Endometrial microvascular endothelial cells (primary cell): ENCODE measurements around the gene IGF1R. TPM values are rescaled to one million over a fixed set of nuclear protein-coding genes. Genes with fewer than 3 reads are reported as not detected.

Experiments
- in situ Hi-C: cut with HindIII; loops from 2 replicates; pipeline ENCODE4 v1.10.0; 2017; ENCODE audit warnings: low sequenced_read_pairs, low pct_unique_long_range_greater_than_20kb; ENCODE audit errors: inconsistent ontology term
- total RNA-seq: library from RNA; depleted of rRNA; stranded (reverse); fragments of >200 nt; gene quantifications from one replicate; pipeline ENCODE4 v1.2.3, GENCODE V29; 2015; ENCODE audit errors: inconsistent ontology term

IGF1R gene
- total RNA-seq, 1 donor from 2014 or later = 28.8 TPM

- in situ Hi-C loops = no loop called here
These were observed 151.4 kb downstream of the IGF1R start for GRCh38 chr15:98799461-98800390.

DNA sequence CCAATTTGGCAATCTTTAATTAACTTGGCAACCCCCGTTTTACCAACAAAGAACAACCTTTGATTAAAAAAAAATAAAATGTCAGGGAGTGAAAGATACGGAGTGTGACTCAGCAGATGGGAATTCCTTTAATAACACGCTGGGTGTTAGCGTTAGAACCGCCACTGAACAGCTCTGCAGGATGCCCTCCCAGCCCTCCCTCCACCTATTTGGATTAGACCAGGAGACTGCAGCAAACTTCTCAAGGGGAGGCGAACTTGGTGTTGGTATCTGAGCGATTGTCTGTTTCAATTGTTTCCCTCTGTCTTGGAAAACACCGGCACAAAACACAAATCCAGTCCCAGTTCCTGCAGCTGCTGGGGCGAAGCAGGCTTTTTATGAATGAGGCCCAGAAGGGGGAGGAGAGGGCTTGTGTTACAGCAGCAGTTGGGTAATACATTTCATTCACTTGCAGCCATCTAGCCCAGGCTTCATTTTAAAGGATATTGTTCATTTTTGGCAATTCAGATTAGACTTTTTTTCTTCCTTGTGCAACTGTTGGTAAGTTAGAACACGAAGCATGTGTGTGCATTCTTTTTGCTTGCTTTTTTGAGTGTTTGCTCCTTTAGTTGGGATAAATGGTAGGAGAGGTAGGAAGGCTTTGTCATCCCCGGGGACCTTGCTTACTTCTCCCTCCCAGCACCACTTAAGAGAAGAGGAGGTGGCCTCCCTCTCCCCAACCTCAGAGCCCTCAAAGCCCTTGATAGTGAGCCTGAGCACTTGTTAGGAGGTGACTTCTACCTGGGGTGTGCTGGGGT, 152.3 kb downstream of the IGF1R start:
- in situ Hi-C loops = no loop called here

DNA sequence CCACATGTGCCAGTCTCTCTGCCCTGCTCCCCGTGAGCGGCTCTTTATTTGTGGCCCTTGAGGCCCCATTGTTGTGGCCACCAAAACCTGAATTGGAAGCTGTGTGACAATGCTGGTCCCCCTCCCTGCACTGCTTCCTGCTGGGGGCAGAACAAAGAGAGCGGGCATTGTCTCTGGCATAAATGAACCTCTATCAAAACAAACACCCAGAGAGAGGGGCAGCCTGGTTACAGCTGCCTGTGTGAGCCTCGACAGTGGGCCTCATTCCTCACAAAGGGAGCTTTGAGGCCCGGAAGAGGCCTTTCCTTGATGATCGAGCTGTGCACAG, 152.9 kb downstream of the IGF1R start:
- in situ Hi-C loops = no loop called here

DNA sequence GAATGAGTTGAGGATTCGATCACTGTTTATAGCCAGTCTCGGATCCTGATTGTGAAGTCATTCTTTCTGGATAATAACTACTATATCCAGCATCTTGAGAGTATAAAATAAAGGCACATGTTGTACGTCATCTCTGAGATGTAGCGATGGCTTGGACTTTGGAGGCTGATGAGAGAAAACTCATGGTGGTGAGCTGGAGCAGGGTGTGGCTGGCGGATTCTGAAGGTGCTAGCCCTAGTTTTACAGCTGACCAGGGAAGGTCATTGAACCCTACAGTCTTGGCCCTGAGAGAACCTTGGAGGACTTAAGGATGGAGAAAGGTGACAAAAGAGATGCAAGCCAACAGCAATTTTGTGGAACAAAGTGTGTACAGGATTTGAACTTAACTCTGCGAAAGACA, 153.8 kb downstream of the IGF1R start:
- in situ Hi-C loops = no loop called here

DNA sequence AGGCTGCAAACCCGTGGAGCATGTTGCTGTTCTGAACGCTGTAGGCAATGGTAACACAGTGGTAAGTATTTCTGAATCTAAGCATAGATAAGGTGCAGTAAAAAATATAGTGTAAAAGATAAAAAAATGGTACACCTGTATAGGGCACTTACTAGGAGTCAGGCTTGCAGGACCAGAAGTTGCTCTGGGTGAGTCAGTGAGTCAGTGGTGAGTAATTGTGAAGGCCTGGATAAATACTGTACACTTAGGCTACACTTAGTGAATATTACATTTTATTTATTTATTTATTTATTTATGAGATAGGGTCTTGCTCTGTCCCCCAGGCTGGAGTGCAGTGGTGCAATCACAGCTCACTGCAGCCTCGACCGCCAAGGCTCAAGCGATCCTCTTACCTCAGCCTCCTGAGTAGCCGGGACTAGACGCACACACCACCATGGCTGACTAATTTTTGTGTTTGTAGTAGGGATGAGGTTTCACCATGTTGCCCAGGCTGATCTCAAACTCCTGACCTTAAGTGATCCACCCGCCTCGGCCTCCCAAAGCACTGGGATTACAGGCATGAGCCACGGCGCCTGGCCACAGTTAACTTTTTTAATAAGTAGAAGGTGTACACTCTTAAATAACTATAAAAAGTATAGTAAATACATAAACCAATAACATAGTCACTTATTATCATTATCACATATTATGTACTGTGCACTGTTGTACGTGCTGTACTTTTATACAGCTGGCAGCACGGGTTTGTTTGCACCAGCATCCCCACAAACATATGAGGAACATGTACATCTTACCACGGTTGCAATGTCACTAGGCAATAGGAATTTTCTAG, 155.1 kb downstream of the IGF1R start:
- in situ Hi-C loops = no loop called here

- in situ Hi-C loops = no loop called here
These were observed 155.7 kb downstream of the IGF1R start for GRCh38 chr15:98804057-98804380.

DNA sequence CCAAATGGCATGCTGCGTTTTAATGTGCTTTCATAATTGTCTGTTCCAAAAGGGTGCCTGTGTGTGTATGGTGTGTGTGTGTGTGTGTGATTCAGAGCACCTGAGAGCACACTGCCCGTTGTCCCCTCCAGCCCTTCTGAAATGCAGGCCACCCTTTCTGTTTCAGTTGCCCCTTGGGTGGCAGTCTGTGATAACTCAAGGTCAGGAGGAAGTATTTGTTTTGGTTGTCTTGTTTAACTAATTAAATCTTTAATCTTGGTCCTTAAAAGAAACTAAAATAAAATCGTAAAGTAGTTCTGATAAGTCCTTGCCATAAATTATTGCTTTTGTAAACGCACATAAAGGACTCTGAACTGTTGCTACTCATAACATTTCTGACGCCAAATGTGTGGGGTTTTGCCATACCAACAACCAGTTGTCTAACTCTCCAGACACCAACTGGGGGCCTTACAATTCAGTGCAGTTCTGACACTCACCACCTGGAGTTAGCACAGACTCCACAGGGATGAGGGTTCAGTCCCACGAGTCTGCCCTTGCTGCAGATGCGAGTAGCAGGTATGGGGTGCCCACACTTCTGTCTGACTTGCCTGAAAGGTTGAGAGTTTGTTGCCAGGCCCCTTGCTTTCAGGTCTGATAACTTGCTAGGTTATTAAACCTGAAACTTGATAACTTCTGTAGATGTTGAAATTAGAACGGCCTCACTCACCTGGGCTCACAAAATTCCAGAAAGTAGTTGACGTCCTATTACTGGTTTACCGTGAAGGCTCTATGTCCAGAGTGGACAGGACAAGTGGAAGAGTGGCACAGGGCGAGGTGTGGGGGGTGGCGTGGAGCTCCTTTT, 157.3 kb downstream of the IGF1R start:
- in situ Hi-C loops = no loop called here

DNA sequence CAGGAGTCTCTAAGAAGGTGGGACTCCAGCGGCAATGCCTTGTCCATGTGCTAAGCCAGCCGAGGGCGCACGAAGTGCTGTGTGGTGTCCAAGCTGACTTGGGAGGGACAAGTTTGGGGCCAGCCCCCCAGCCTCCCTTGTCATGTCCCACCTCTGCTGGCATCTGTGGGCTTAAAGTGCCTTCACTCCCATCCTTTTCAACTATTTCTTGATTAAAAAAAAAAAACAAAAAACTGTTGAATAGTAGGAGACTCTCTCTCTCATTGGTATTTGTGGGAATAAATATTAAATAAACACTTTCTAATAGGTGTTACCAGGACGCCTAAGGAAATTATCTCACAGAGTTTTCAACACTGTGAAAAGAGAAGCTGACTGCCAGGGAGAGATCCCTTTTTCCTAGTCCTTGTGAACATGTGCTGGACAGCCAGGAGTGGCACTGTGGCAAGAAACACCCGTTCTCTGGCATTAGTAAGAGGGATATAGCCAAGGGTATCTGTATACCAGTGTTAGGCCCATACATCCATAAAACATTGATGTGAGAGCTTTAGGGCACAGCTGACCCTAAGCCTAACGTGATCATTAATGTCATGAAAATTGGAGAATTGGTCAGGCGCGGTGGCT, 158.0 kb downstream of the IGF1R start:
- in situ Hi-C loops = no loop called here

DNA sequence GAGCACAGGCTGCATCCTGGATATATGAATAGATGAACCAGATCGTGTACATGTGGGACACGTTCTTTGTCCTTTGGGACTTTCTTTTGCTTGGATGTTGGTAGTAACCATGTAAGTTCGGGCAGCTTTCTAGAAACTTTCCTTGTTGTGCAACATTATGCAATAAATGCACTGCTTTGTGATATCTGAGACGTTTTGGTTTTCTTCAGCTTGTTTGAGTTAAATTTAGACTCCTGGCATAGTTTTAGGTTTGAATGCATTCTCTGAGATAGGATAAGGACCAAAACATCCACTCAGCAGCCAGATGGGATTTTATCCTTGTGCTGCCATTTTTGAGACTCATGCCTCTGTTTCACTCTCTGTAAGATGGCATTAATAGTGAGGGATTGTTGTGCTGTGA, 158.9 kb downstream of the IGF1R start:
- in situ Hi-C loops = no loop called here

GRCh38 chr15:98809273-98809672, 160.9 kb downstream of the IGF1R start:
- in situ Hi-C loops = no loop called here

DNA sequence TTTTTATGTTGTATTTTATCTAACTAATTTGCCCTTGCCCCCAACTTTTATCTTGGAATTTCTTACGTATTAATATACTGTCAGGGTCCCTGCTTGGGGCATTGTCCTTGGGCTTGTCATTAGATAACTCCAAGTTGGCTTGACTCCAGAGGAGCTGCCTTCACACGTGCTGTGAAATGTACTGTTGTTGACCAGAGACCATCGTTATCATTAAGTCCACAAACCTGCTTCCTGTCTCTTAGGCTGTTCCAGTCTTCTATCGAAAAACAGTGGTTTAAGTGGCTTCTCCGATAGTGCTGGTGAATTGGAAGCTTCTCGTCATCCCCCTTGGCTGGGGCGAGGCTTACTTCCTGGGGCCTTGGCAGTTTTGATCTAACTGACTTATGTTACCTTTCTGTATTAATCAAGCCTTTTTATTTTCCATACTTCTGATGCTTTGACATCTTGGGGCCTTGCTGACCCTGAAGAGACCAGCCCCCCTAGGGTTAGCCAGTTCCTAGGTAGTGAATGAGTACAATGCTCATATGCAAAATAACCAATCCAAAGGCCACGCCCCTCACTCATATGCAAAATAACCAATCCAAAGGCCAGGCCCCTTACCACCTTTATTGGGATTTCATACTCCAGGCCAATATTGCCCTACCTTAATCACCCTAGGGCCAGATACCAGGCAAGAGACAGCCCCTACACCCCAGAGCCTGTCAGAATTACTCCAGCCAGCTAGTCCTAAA, 164.5 kb downstream of the IGF1R start:
- in situ Hi-C loops = no loop called here

DNA sequence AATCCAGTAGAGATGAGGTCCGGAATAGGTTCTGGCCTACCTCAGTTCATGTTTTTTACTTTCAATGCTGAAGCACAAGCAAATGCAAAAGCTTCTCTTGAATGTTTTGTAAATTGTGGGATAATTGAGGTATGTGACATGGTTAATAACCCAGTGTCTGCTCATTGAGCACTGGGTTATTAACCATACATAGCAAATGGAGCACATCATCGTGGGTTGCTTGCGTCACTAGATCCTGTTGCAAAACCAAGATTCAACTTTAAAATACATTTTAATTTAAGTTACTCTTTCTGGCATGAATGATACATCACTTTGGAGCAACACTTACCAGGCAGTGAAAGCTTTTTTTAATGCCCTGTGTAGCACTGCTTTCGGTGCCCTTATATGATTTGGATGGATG, 165.6 kb downstream of the IGF1R start:
- in situ Hi-C loops = no loop called here

DNA sequence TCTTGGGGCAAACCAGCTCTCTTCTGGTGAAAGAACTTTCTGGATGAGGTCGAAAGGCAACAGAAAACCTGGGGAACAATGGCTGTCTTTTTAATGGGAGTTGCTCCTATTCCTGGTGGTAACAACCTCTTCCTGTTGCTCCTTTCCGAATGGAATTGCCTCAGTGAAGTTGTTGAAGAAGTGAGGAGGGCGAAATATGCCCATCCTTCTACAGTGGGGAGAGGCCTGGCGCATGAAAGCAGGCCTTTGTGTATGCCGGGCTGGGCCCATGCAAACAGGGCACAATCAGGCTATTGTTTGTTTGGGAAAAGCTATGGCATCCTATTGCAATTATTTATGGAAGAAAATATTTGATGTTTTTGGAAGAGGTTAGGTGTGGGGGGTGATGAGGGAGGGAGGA, 166.9 kb downstream of the IGF1R start:
- in situ Hi-C loops = no loop called here

- in situ Hi-C loops = no loop called here
These were observed 169.4 kb downstream of the IGF1R start for GRCh38 chr15:98817745-98818144.

GRCh38 chr15:98823012-98823458, 174.7 kb downstream of the IGF1R start:
- in situ Hi-C loops = no loop called here

DNA sequence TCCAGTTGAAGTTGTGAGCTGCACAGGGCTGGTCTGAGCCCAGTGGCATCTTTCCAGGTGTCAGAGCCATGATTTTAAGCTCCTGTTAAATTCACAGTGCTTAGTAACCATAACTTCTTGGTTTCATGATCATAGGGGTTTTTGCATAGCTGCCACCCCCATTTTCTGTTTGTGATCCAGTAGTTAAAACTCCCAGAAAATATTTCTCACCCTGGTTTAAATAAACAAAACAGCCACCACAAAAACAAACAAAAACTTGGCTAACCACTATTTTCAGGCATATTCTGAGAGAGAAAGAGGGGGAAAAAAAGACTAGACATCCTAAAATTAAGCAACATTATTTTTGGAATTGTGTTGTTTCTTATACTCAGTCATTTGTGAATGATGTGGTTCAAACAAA, 175.3 kb downstream of the IGF1R start:
- in situ Hi-C loops = no loop called here

DNA sequence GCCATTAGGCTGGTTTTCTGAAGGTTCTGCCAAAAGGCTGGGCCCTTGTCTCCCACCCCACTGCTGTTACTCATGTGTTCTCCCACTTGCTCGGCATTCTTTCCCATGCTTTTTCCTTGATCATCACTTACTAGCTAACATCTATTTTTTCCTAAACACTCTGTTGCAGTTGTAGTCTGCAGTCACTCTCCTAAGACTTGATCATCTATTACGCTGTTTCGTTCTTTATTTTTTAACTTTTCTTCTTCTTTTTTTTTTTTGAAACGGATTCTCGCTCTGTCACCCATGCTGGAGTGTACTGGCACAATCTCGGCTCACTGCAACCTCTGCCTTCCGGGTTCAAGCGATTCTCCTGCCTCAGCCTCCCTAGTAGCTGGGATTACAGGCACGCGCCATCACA, 176.3 kb downstream of the IGF1R start:
- in situ Hi-C loops = no loop called here

- in situ Hi-C loops = no loop called here
These were observed 178.3 kb downstream of the IGF1R start for GRCh38 chr15:98826658-98827057.
